Measurements from ENCODE around the gene CDH9.

DNA sequence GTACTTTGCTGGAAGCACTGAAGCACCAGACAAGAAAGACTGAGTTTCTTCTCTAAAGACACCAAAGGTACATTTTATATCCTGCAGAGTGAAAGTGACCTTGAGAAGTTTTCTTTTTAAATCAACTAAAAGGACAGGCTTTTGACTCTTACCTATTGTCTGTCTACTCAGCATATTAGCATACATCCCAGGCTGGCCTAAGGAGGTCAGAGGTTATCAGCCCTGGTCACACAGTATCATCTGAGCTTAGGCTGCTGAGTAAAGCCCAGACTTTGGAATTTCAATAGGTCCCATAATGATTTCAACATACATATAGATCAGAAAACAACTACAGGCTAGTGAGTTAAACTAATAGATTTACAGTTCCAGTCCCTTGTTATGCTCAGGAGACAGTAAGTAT, 10.1 kb upstream of the CDH9 start:
- TF ChIP-seq POLR2AphosphoS5 (IDR thresholded peaks at IDR 0.05) (no peak), POLR2A (IDR thresholded peaks at IDR 0.05) (no peak)
- TF ChIP-seq, protein P1, sequence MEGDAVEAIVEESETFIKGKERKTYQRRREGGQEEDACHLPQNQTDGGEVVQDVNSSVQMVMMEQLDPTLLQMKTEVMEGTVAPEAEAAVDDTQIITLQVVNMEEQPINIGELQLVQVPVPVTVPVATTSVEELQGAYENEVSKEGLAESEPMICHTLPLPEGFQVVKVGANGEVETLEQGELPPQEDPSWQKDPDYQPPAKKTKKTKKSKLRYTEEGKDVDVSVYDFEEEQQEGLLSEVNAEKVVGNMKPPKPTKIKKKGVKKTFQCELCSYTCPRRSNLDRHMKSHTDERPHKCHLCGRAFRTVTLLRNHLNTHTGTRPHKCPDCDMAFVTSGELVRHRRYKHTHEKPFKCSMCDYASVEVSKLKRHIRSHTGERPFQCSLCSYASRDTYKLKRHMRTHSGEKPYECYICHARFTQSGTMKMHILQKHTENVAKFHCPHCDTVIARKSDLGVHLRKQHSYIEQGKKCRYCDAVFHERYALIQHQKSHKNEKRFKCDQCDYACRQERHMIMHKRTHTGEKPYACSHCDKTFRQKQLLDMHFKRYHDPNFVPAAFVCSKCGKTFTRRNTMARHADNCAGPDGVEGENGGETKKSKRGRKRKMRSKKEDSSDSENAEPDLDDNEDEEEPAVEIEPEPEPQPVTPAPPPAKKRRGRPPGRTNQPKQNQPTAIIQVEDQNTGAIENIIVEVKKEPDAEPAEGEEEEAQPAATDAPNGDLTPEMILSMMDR (IDR thresholded peaks at IDR 0.05) = no peak
